NT2/D1 (cell line): ENCODE data around the gene LUC7L2.

ENCODE experiments used
- SUZ12 ChIP-seq: IDR thresholded peaks from 2 replicates; pipeline ENCODE4 v1.6.1; 2011; ENCODE audit not compliant: insufficient read length, insufficient read depth; ENCODE audit errors: extremely low read depth
- YY1 ChIP-seq: IDR thresholded peaks from 2 replicates; pipeline ENCODE4 v1.6.1; 2011; ENCODE audit not compliant: insufficient read length, insufficient read depth
- ZNF274 ChIP-seq: IDR thresholded peaks from 2 replicates; pipeline ENCODE4 v1.6.1; 2011; ENCODE audit warnings: mild to moderate bottlenecking, low read depth, low read length

DNA sequence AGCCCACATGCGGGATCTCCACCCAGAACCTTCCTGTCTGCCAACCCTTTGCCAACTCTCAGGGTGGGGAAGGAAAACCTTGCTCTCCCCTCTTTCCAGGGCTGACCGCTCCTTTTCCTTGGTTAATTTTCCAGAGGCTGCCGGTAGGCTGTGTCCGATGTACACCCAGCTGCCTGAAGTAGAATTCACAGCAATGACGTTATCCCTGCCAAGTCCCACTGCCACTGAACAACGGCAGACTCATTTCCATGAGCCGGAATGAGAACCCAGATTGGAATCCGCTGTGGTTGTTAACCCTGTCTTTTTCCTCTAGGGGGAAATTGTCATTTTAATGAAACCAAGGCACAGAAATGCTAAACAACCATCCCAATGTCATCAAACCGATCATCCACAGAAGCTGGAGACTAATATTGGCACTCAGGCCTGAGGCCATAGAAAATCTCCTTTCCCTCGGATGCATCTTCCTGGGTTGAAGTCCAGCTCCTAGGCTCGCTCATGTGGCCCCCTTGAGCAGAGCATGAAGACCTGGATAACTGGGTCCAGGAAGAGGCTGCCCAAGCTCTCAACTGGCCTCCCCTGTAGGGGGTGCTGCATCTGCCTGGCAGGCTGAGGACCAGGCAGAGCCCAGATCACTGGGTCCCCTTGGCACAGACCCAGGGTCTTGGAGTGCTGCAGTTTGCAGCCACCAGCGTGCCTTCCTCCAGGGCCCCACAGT lies 93.4 kb downstream of the LUC7L2 start:
- TF ChIP-seq SUZ12 (no peak), ZNF274 (no peak), YY1 (no peak)
